HepG2 (cell line): ENCODE data around the gene MBD5. TPM values are rescaled to one million over a fixed set of nuclear protein-coding genes. Genes with fewer than 3 reads are reported as not detected.

Experiments
- HDAC1 ChIP-seq: sonication (generic); formaldehyde crosslinking; IDR thresholded peaks from 2 replicates; pipeline ENCODE4 v1.5.1; 2020; ENCODE audit warnings: mild to moderate bottlenecking, missing genetic modification reagents
- JUN ChIP-seq: sonication (generic); formaldehyde crosslinking; IDR thresholded peaks from 2 replicates; pipeline ENCODE4 v1.4.0; 2020; ENCODE audit warnings: mild to moderate bottlenecking, missing genetic modification reagents
- MBD4 ChIP-seq: IDR thresholded peaks from 2 replicates; pipeline ENCODE4 v1.6.1; 2012; ENCODE audit warnings: low read length, inconsistent platforms, borderline replicate concordance
- NFAT5 ChIP-seq: sonication (generic); formaldehyde crosslinking; IDR thresholded peaks from 2 replicates; pipeline ENCODE4 v1.4.0; 2020; ENCODE audit warnings: missing genetic modification reagents
- ZBTB10 ChIP-seq: sonication (generic); formaldehyde crosslinking; IDR thresholded peaks from 2 replicates; pipeline ENCODE4 v1.4.0; 2020; ENCODE audit warnings: missing genetic modification reagents, borderline replicate concordance
- ZNF142 ChIP-seq: sonication (generic); formaldehyde crosslinking; IDR thresholded peaks from 2 replicates; pipeline ENCODE4 v1.4.0; 2020; ENCODE audit warnings: missing genetic modification reagents
- ZNF703 ChIP-seq: sonication (generic); formaldehyde crosslinking; IDR thresholded peaks from 2 replicates; pipeline ENCODE4 v1.5.1; 2020; ENCODE audit warnings: missing genetic modification reagents, mild to moderate bottlenecking, moderate library complexity, borderline replicate concordance
- ZNF770 ChIP-seq: sonication (generic); formaldehyde crosslinking; IDR thresholded peaks from 2 replicates; pipeline ENCODE4 v1.5.0; 2020; ENCODE audit warnings: mild to moderate bottlenecking, missing genetic modification reagents
- polyA plus RNA-seq, 8 experiments: library from polyadenylated mRNA; depleted of rRNA in 3 of 8; stranded (reverse) in 7 of 8; unstranded in 1 of 8; fragments of >200 nt; fragmentation: Illumina TruSeq in 4 of 8; extraction: Trizol in 4 of 8; gene quantifications; 2 replicates each; pipeline versions ENCODE4 v1.2.1 to v1.2.3, GENCODE V29; 2011 to 2016; ENCODE audit warnings: low read depth in 4 of 8, missing spikeins in 1 of 8, mixed read lengths in 1 of 8; ENCODE audit not compliant: insufficient read depth in 1 of 8
- total RNA-seq, 5 experiments: library from RNA; depleted of rRNA; stranded (reverse); fragments of >200 nt; fragmentation: Illumina TruSeq; extraction: Trizol; gene quantifications; 2 replicates each; pipeline ENCODE4 v1.2.3, GENCODE V29; 2016; ENCODE audit warnings: low read depth in 1 of 5

Gene MBD5
- total and polyA plus RNA-seq, 2 of the 13 experiments (the other 11 are each of a cell fraction or from before 2014, with no cell fraction given), result 13.5 to 26.4 TPM

GRCh38 chr2:148020111-148021058, 506 bp upstream of the MBD5 start, which contains the start of gene ORC4 (continued):
- peak; percentile 27; the same call in 1 of the 2 replicates for TF ChIP-seq ZBTB10 (CRISPR knock-in tag)
- no peak for TF ChIP-seq MBD4
- peak; percentile 75; the same call in 1 of the 2 replicates for TF ChIP-seq ZNF142 (CRISPR knock-in tag)
- no peak; the same call in none of the 2 replicates for TF ChIP-seq JUN (CRISPR knock-in tag)
- peak; percentile 75; the same call in 1 of the 2 replicates for TF ChIP-seq NFAT5 (CRISPR knock-in tag)
- peak; percentile 80 for TF ChIP-seq ZNF770 (CRISPR knock-in tag)
- peak; percentile 97 for TF ChIP-seq HDAC1 (CRISPR knock-in tag)
- no peak for TF ChIP-seq ZNF703 (CRISPR knock-in tag)
